ENCODE data around the gene TTLL12.

DNA sequence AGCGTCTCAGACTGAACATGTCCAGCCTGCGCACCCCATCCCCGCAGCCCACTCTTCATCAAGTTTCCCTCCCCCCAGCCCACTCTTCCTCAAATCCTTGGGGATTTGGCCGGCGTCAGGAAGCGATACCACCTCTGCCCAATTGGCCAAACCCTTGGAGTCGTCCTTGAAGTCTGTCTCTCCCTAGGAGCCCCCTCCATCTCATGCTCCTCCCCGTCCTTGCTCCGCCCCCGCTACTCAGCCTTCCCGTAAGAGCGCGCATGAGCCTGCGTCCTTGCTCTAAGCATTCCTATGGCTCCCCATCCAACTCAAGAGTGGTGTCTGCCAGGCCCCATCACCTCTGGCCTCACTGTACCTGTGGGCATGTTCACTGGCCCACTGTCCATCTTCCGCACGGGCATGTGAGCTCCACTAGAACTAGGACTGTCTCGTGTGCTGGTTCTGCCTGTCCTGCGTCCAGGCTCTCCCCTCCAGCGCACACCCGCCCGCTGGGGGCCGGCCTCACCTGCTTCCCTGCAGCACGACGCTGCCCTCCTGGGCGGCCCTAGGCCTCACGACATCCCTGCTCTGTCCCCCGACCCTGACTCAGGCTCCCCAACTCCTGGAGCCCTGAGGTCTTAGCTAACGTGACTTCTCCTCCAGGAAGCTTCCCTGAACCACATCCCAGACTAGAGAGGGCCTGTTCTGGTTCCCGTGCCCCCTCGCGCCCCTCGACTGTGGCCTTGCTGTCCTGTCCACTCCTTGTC is 30.5 kb upstream of the TTLL12 start:
- TF ChIP-seq EZH2 (IDR thresholded peaks at IDR 0.05): no peak
- TF ChIP-seq, protein P1, sequence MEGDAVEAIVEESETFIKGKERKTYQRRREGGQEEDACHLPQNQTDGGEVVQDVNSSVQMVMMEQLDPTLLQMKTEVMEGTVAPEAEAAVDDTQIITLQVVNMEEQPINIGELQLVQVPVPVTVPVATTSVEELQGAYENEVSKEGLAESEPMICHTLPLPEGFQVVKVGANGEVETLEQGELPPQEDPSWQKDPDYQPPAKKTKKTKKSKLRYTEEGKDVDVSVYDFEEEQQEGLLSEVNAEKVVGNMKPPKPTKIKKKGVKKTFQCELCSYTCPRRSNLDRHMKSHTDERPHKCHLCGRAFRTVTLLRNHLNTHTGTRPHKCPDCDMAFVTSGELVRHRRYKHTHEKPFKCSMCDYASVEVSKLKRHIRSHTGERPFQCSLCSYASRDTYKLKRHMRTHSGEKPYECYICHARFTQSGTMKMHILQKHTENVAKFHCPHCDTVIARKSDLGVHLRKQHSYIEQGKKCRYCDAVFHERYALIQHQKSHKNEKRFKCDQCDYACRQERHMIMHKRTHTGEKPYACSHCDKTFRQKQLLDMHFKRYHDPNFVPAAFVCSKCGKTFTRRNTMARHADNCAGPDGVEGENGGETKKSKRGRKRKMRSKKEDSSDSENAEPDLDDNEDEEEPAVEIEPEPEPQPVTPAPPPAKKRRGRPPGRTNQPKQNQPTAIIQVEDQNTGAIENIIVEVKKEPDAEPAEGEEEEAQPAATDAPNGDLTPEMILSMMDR (IDR thresholded peaks at IDR 0.05 in 2 of 3, conservative IDR thresholded peaks at IDR 0.05 in 1 of 3; ENCODE audit: borderline replicate concordance in 1 of 3, insufficient read depth in 1 of 3, low read depth in 2 of 3, low read length in 2 of 3): no peak
- TF ChIP-seq JUND (IDR thresholded peaks at IDR 0.05): no peak
- TF ChIP-seq SRF (IDR thresholded peaks at IDR 0.05; ENCODE audit: low read depth): no peak
- TF ChIP-seq FOSL1 (IDR thresholded peaks at IDR 0.05; ENCODE audit: low read depth): no peak
- no peak for TF ChIP-seq YY1 (IDR thresholded peaks at IDR 0.05; ENCODE audit: extremely low read depth, insufficient replicate concordance, low read depth, low read length)
- TF ChIP-seq EGR1 (IDR thresholded peaks at IDR 0.05; ENCODE audit: low read depth): no peak
- no peak for TF ChIP-seq POLR2AphosphoS5 (IDR thresholded peaks at IDR 0.05; ENCODE audit: low read depth, low read length)
- TF ChIP-seq SP1 (IDR thresholded peaks at IDR 0.05; ENCODE audit: low read depth): no peak
- TF ChIP-seq, protein P2, sequence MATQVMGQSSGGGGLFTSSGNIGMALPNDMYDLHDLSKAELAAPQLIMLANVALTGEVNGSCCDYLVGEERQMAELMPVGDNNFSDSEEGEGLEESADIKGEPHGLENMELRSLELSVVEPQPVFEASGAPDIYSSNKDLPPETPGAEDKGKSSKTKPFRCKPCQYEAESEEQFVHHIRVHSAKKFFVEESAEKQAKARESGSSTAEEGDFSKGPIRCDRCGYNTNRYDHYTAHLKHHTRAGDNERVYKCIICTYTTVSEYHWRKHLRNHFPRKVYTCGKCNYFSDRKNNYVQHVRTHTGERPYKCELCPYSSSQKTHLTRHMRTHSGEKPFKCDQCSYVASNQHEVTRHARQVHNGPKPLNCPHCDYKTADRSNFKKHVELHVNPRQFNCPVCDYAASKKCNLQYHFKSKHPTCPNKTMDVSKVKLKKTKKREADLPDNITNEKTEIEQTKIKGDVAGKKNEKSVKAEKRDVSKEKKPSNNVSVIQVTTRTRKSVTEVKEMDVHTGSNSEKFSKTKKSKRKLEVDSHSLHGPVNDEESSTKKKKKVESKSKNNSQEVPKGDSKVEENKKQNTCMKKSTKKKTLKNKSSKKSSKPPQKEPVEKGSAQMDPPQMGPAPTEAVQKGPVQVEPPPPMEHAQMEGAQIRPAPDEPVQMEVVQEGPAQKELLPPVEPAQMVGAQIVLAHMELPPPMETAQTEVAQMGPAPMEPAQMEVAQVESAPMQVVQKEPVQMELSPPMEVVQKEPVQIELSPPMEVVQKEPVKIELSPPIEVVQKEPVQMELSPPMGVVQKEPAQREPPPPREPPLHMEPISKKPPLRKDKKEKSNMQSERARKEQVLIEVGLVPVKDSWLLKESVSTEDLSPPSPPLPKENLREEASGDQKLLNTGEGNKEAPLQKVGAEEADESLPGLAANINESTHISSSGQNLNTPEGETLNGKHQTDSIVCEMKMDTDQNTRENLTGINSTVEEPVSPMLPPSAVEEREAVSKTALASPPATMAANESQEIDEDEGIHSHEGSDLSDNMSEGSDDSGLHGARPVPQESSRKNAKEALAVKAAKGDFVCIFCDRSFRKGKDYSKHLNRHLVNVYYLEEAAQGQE (IDR thresholded peaks at IDR 0.05; ENCODE audit: low read depth): no peak

Data from HCT116 (cell line).